Measurements from ENCODE around the gene CCDC43.
"Not testable (repeated sequence)": the region's sequence is repeated elsewhere in the genome, so short reads cannot be mapped to it uniquely, and the experiment has no call there.

Gene CCDC43

GRCh38 chr17:44689477-44690217, at the start of gene CCDC43:
TSS of gene CCDC43 (minus strand) at chr17:44689776. CDS start at chr17:44689753, 23 bp downstream.
- DNase-seq = peak; percentile 92

GRCh38 chr17:44738214-44738906, 48.8 kb upstream of the CCDC43 start:
- no peak for DNase-seq

GRCh38 chr17:44736551-44737240, 47.1 kb upstream of the CCDC43 start:
- no peak for DNase-seq

- no peak for DNase-seq
Observed at GRCh38 chr17:44734272-44734671, 44.7 kb upstream of the CCDC43 start.

GRCh38 chr17:44733753-44734152, 44.2 kb upstream of the CCDC43 start:
- no peak for DNase-seq

GRCh38 chr17:44726121-44726520, 36.5 kb upstream of the CCDC43 start:
- not testable (repeated sequence) for DNase-seq

GRCh38 chr17:44722254-44722653, 32.7 kb upstream of the CCDC43 start:
- no peak for DNase-seq

GRCh38 chr17:44719444-44719843, 29.9 kb upstream of the CCDC43 start:
- DNase-seq = no peak

GRCh38 chr17:44708401-44709263, 19.1 kb upstream of the CCDC43 start, which contains the start of gene DBF4B:
TSS of gene DBF4B (plus strand) at chr17:44708665. CDS start at chr17:44708821, 156 bp downstream.
- peak; percentile 75 for DNase-seq

GRCh38 chr17:44707755-44708400, 18.3 kb upstream of the CCDC43 start:
- DNase-seq = no peak

- not testable (repeated sequence) for DNase-seq
Observed at GRCh38 chr17:44700288-44700687, 10.7 kb upstream of the CCDC43 start.

GRCh38 chr17:44693609-44694008, 4.0 kb upstream of the CCDC43 start:
- DNase-seq = no peak

- DNase-seq = peak; percentile 2
Observed at GRCh38 chr17:44690746-44691306, 1.2 kb upstream of the CCDC43 start.

- peak; percentile 5 for DNase-seq
Observed at GRCh38 chr17:44688675-44689476, 700 bp downstream of the CCDC43 start.

GRCh38 chr17:44688200-44688599, 1.4 kb downstream of the CCDC43 start:
- no peak for DNase-seq

GRCh38 chr17:44687756-44688155, 1.8 kb downstream of the CCDC43 start:
- no peak for DNase-seq

- not testable (repeated sequence) for DNase-seq
Observed at GRCh38 chr17:44683303-44683702, 6.3 kb downstream of the CCDC43 start.

- DNase-seq = no peak
Observed at GRCh38 chr17:44677136-44677535, 12.4 kb downstream of the CCDC43 start.

- DNase-seq = no peak
Observed at GRCh38 chr17:44673893-44674292, 15.7 kb downstream of the CCDC43 start.

- DNase-seq = no peak
Observed at GRCh38 chr17:44672479-44673093, 17.0 kb downstream of the CCDC43 start.

Measured in activated CD4-positive, alpha-beta T cell treated with anti-CD3 and anti-CD28 coated beads, Interleukin-2, amount 50 U/mL, for 1 hour (primary cell).